H9 (cell line): ENCODE results near the gene TBC1D17. TPM values are rescaled to one million over a fixed set of nuclear protein-coding genes. Genes with fewer than 3 reads are reported as not detected.

Experiments
- DNase-seq: peaks from one replicate; pipeline ENCODE4 v3.0.0-alpha.2; 2017
- H2AFZ ChIP-seq: one replicate; pipeline ENCODE4 v1.6.1; 2013; ENCODE audit warnings: mild to moderate bottlenecking, low read length, control low read depth, moderate library complexity
- H2AK5ac ChIP-seq: 2 replicates; pipeline ENCODE4 v1.6.1; 2013; ENCODE audit warnings: low read length, control low read depth, mixed read lengths; ENCODE audit not compliant: insufficient read length
- H2BK120ac ChIP-seq: one replicate; pipeline ENCODE4 v1.6.1; 2013; ENCODE audit warnings: low read depth, mild to moderate bottlenecking, low read length, control low read depth, inconsistent platforms; ENCODE audit not compliant: poor library complexity, severe bottlenecking
- H2BK12ac ChIP-seq: 2 replicates; pipeline ENCODE4 v1.6.1; 2013; ENCODE audit warnings: low read length, control low read depth, mixed read lengths, low read depth; ENCODE audit not compliant: insufficient read length
- H2BK15ac ChIP-seq: 2 replicates; pipeline ENCODE4 v1.6.1; 2013; ENCODE audit warnings: low read depth, low read length, control low read depth
- H2BK20ac ChIP-seq: one replicate; pipeline ENCODE4 v1.6.1; 2013; ENCODE audit warnings: low read depth, mild to moderate bottlenecking, low read length, control low read depth, inconsistent platforms; ENCODE audit not compliant: poor library complexity, severe bottlenecking
- H2BK5ac ChIP-seq: 2 replicates; pipeline ENCODE4 v1.6.1; 2013; ENCODE audit warnings: low read length, control low read depth, mixed read lengths; ENCODE audit not compliant: insufficient read length
- H3K14ac ChIP-seq: 2 replicates; pipeline ENCODE4 v1.6.1; 2013; ENCODE audit warnings: low read length, control low read depth; ENCODE audit not compliant: insufficient read depth
- H3K18ac ChIP-seq: 2 replicates; pipeline ENCODE4 v1.6.1; 2013; ENCODE audit warnings: low read depth, mild to moderate bottlenecking, mixed read lengths, low read length, control low read depth; ENCODE audit not compliant: insufficient read length
- H3K23ac ChIP-seq: 2 replicates; pipeline ENCODE4 v1.6.1; 2013; ENCODE audit warnings: low read length, control low read depth, mixed read lengths, low read depth; ENCODE audit not compliant: insufficient read length
- H3K23me2 ChIP-seq: 2 replicates; pipeline ENCODE4 v1.6.1; 2013; ENCODE audit warnings: low read depth, mild to moderate bottlenecking, mixed read lengths, low read length, control low read depth; ENCODE audit not compliant: insufficient read length, poor library complexity, severe bottlenecking
- H3K27ac ChIP-seq: 2 replicates; pipeline ENCODE4 v1.5.1; 2013; ENCODE audit warnings: low read length, control low read depth, mixed read lengths, low read depth; ENCODE audit not compliant: insufficient read length
- H3K27me3 ChIP-seq: 2 replicates; pipeline ENCODE4 v1.6.1; 2013; ENCODE audit warnings: low read length, control low read depth, inconsistent platforms; ENCODE audit not compliant: insufficient read depth
- H3K4ac ChIP-seq: 2 replicates; pipeline ENCODE4 v1.6.1; 2013; ENCODE audit warnings: low read depth, mild to moderate bottlenecking, control low read depth, inconsistent platforms, low read length, moderate library complexity
- H3K4me1 ChIP-seq: 2 replicates; pipeline ENCODE4 v1.6.1; 2013; ENCODE audit warnings: low read length, control low read depth, inconsistent platforms; ENCODE audit not compliant: insufficient read depth
- H3K4me2 ChIP-seq: 2 replicates; pipeline ENCODE4 v1.6.1; 2013; ENCODE audit warnings: low read length, control low read depth, mixed read lengths; ENCODE audit not compliant: insufficient read length, insufficient read depth
- H3K56ac ChIP-seq: 2 replicates; pipeline ENCODE4 v1.6.1; 2013; ENCODE audit warnings: low read depth, mild to moderate bottlenecking, mixed read lengths, low read length, control low read depth; ENCODE audit not compliant: insufficient read length
- H3K79me1 ChIP-seq: 2 replicates; pipeline ENCODE4 v1.6.1; 2013; ENCODE audit warnings: low read depth, mild to moderate bottlenecking, moderate library complexity, low read length, control low read depth, inconsistent platforms; ENCODE audit not compliant: insufficient read depth, poor library complexity, severe bottlenecking
- H3K79me2 ChIP-seq: 2 replicates; pipeline ENCODE4 v1.6.1; 2013; ENCODE audit warnings: low read length, control low read depth, inconsistent platforms; ENCODE audit not compliant: insufficient read depth
- H3K9ac ChIP-seq: 2 replicates; pipeline ENCODE4 v1.6.1; 2013; ENCODE audit warnings: low read length, control low read depth, mixed read lengths; ENCODE audit not compliant: insufficient read length; ENCODE audit errors: extremely low read depth
- H3K9me3 ChIP-seq: one replicate; pipeline ENCODE4 v1.6.1; 2013; ENCODE audit warnings: low read depth, low read length, inconsistent platforms; ENCODE audit not compliant: control insufficient read depth
- H3T11ph ChIP-seq: one replicate; pipeline ENCODE4 v1.6.1; 2013; ENCODE audit warnings: mild to moderate bottlenecking, low read length, control low read depth, inconsistent platforms
- H4K20me1 ChIP-seq: one replicate; pipeline ENCODE4 v1.6.1; 2013; ENCODE audit not compliant: control insufficient read depth, insufficient read length, insufficient read depth
- H4K5ac ChIP-seq: 2 replicates; pipeline ENCODE4 v1.6.1; 2013; ENCODE audit warnings: low read depth, mild to moderate bottlenecking, mixed read lengths, low read length, control low read depth; ENCODE audit not compliant: insufficient read length
- H4K8ac ChIP-seq: replicated peaks from 2 replicates; pipeline ENCODE4 v1.6.1; 2013; ENCODE audit warnings: low read length, control low read depth, mixed read lengths, low read depth; ENCODE audit not compliant: insufficient read length
- H4K91ac ChIP-seq: 2 replicates; pipeline ENCODE4 v1.6.1; 2013; ENCODE audit warnings: low read depth, mild to moderate bottlenecking, moderate library complexity, mixed read lengths, low read length, control low read depth; ENCODE audit not compliant: insufficient read length
- H3K27ac Mint-ChIP-seq, 3 experiments: 2 replicates in 2 of 3; 3 replicates in 1 of 3; pipeline ENCODE4 v1.8.0; 2020 to 2021; ENCODE audit warnings: mixed read lengths in 3 of 3, mild to moderate bottlenecking in 1 of 3, moderate library complexity in 1 of 3
- H3K27me3 Mint-ChIP-seq: 2 replicates; pipeline ENCODE4 v1.8.0; 2021; ENCODE audit warnings: low read depth, mild to moderate bottlenecking, moderate library complexity, mixed read lengths
- H3K36me3 Mint-ChIP-seq, 3 experiments: 2 replicates in 2 of 3; 3 replicates in 1 of 3; pipeline ENCODE4 v1.8.0; 2020 to 2021; ENCODE audit warnings: low read depth in 3 of 3, mixed read lengths in 3 of 3; ENCODE audit not compliant: insufficient read depth in 1 of 3
- H3K4me1 Mint-ChIP-seq, 2 experiments: 2 replicates each; pipeline ENCODE4 v1.8.0; 2020; ENCODE audit warnings: mixed read lengths in 2 of 2
- H3K4me3 Mint-ChIP-seq, 2 experiments: 2 replicates in 1 of 2; 3 replicates in 1 of 2; pipeline ENCODE4 v1.8.0; 2020 to 2021; ENCODE audit warnings: mild to moderate bottlenecking in 2 of 2, mixed read lengths in 2 of 2, moderate library complexity in 1 of 2
- H3K9me3 Mint-ChIP-seq, 2 experiments: 2 replicates in 1 of 2; 3 replicates in 1 of 2; pipeline ENCODE4 v1.8.0; 2020; ENCODE audit warnings: mild to moderate bottlenecking in 2 of 2, mixed read lengths in 2 of 2, moderate library complexity in 1 of 2
- WGBS: extraction: QIAGEN DNeasy Blood & Tissue Kit; methylation state at CpG from one replicate; pipeline ENCODE4 v1.1.7; 2013; ENCODE audit warnings: missing lambda C conversion rate, low lambda C conversion rate, mixed read lengths; ENCODE audit not compliant: insufficient read length; ENCODE audit errors: extremely low coverage; 5-methylcytosine and 5-hydroxymethylcytosine counted together
- total RNA-seq: library from RNA; stranded (reverse); gene quantifications from 2 replicates; pipeline ENCODE4 v1.2.1, GENCODE V29; 2021
- TF ChIP-seq, protein P1 (sequence below): fragments of 200-600 bp; sonication (generic); conservative IDR thresholded peaks from 3 replicates; pipeline ENCODE4 v1.8.0; 2021; ENCODE audit warnings: antibody characterized with exemption, mild to moderate bottlenecking

TBC1D17 gene
- total RNA-seq, 1 experiment from 2014 or later, result 33.6 TPM

DNA sequence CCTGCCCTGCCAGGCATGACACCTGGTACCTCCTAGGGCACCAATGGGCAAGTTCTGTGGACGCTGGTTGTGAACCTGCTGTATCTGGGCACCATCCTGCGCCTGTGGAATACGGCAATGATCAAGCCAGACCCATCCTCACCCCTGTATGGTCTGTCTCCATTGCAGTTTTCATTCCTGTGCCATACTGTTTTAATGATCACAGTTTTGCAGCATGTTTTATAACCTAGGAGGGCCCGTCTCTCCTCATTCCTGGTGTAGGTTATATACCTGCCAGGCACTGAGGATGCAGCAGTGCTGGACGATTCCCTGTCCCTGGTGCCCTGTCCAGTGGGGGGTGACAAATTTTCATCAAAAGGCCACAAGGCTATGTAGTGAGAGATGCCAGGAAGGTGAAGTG lies 5.6 kb downstream of the TBC1D17 start:
- Histone ChIP-seq H2BK12ac (no peak overlapping the region), H2BK15ac (no peak overlapping the region), H3T11ph (no peak overlapping the region), H4K5ac (no peak overlapping the region), H3K23me2 (peaks cover 6% of the 10 kb centered on the region), H2AFZ (no peak overlapping the region), H2BK5ac (no peak overlapping the region), H4K91ac (no peak overlapping the region), H3K14ac (no peak overlapping the region), H2BK20ac (no peak overlapping the region), H3K4me1 (no peaks in the 10 kb centered on the region), H3K79me1 (no peaks in the 10 kb centered on the region), H3K4ac (no peak overlapping the region), H4K20me1 (no peaks in the 10 kb centered on the region), H3K9me3 (no peaks in the 10 kb centered on the region), H2BK120ac (no peak overlapping the region), H4K8ac (no peak overlapping the region), H3K27me3 (no peaks in the 10 kb centered on the region), H3K27ac (no peak overlapping the region), H3K4me2 (no peak overlapping the region), H3K56ac (no peak overlapping the region), H3K9ac (no peak overlapping the region), H2AK5ac (no peak overlapping the region), H3K79me2 (no peaks in the 10 kb centered on the region), H3K23ac (no peak overlapping the region), H3K18ac (no peak overlapping the region)
- H3K27ac Mint-ChIP-seq, result no peak overlapping the region
- peaks cover 54 to 71% (median 69%) of the 10 kb centered on the region in 3 experiments for H3K36me3 Mint-ChIP-seq
- H3K4me3 Mint-ChIP-seq, result no peak overlapping the region
- H3K4me1 Mint-ChIP-seq, result peaks cover 10 to 14% of the 10 kb centered on the region in 2 experiments
- H3K9me3 Mint-ChIP-seq, result no peaks in the 10 kb centered on the region
- DNase-seq, result no peak
- TF ChIP-seq, protein P1, sequence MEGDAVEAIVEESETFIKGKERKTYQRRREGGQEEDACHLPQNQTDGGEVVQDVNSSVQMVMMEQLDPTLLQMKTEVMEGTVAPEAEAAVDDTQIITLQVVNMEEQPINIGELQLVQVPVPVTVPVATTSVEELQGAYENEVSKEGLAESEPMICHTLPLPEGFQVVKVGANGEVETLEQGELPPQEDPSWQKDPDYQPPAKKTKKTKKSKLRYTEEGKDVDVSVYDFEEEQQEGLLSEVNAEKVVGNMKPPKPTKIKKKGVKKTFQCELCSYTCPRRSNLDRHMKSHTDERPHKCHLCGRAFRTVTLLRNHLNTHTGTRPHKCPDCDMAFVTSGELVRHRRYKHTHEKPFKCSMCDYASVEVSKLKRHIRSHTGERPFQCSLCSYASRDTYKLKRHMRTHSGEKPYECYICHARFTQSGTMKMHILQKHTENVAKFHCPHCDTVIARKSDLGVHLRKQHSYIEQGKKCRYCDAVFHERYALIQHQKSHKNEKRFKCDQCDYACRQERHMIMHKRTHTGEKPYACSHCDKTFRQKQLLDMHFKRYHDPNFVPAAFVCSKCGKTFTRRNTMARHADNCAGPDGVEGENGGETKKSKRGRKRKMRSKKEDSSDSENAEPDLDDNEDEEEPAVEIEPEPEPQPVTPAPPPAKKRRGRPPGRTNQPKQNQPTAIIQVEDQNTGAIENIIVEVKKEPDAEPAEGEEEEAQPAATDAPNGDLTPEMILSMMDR, result no peak
- WGBS, result no CpG with 5 or more reads among the region's 5 CpGs
- no peaks in the 10 kb centered on the region for H3K27me3 Mint-ChIP-seq
